Measurements from ENCODE around the gene SOX6.

SOX6 gene

GRCh38 chr11:16248248-16248647 is 108.1 kb downstream of the SOX6 start:
- TF ChIP-seq, protein P1, sequence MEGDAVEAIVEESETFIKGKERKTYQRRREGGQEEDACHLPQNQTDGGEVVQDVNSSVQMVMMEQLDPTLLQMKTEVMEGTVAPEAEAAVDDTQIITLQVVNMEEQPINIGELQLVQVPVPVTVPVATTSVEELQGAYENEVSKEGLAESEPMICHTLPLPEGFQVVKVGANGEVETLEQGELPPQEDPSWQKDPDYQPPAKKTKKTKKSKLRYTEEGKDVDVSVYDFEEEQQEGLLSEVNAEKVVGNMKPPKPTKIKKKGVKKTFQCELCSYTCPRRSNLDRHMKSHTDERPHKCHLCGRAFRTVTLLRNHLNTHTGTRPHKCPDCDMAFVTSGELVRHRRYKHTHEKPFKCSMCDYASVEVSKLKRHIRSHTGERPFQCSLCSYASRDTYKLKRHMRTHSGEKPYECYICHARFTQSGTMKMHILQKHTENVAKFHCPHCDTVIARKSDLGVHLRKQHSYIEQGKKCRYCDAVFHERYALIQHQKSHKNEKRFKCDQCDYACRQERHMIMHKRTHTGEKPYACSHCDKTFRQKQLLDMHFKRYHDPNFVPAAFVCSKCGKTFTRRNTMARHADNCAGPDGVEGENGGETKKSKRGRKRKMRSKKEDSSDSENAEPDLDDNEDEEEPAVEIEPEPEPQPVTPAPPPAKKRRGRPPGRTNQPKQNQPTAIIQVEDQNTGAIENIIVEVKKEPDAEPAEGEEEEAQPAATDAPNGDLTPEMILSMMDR (IDR thresholded peaks at IDR 0.05; ENCODE audit: insufficient read depth, low read depth, low read length, missing control alignments) = no peak
- no peak for DNase-seq (ENCODE audit: low read depth)

GRCh38 chr11:16242806-16243205 is 113.5 kb downstream of the SOX6 start:
- DNase-seq (ENCODE audit: low read depth) = no peak
- TF ChIP-seq, protein P1 (IDR thresholded peaks at IDR 0.05; ENCODE audit: insufficient read depth, low read depth, low read length, missing control alignments) = no peak
- H3K4me3 ChIP-seq (ENCODE audit: low read length) = no peak overlapping the region

More at GRCh38 chr11:16248248-16248647, 108.1 kb downstream of the SOX6 start:
- H3K4me3 ChIP-seq (ENCODE audit: low read length) = no peak overlapping the region

DNA sequence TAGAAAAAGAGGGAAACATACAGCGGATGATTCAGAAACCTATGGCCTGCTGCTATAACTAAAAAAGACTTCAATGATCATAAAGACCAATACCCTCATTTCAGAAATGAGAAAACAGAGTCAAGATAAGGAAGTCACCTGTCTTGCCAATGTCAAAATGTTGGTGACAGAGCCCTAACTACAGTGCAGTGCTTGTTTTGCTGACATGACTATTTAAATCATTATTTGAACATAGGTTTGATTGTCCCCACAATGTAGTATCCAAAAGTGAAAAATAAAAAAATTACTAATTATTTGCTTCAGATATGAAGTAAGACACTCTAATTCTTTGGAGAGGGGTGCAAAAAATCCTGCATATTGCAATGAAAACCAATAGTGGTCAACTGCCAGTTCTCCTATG is 115.7 kb downstream of the SOX6 start:
- no peak overlapping the region for H3K4me3 ChIP-seq (ENCODE audit: low read length)

GRCh38 chr11:16239141-16240105 is 116.9 kb downstream of the SOX6 start:
- DNase-seq (ENCODE audit: low read depth) = no peak
- TF ChIP-seq, protein P1 (IDR thresholded peaks at IDR 0.05; ENCODE audit: insufficient read depth, low read depth, low read length, missing control alignments) = no peak
- no peak overlapping the region for H3K4me3 ChIP-seq (ENCODE audit: low read length)

More for the DNA sequence above, 115.7 kb downstream of the SOX6 start:
- TF ChIP-seq, protein P1 (IDR thresholded peaks at IDR 0.05; ENCODE audit: insufficient read depth, low read depth, low read length, missing control alignments) = no peak
- no peak for DNase-seq (ENCODE audit: low read depth)

GRCh38 chr11:16226245-16226644 is 130.1 kb downstream of the SOX6 start:
- TF ChIP-seq, protein P1 (IDR thresholded peaks at IDR 0.05; ENCODE audit: insufficient read depth, low read depth, low read length, missing control alignments) = no peak
- peak; percentile 84 for DNase-seq (ENCODE audit: low read depth)
- no peak overlapping the region for H3K4me3 ChIP-seq (ENCODE audit: low read length)

DNA sequence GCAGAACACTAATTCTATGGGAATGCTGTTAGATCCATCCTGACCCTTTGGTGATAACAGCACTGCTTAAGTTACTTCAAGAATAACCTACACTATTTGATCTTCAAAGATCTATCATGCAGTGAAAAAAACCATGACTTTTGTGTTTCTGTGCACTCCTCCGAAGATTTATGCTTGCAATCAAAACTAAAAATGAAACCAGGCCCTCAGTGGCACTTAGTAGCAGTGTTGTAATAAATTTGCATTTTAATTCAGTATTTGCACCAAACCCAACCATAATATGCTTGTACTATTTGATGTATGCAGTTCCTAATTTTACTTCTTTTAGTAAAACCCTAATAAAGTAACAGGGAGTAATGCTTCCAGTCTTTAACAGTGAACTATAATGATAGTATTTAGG is 130.7 kb downstream of the SOX6 start:
- TF ChIP-seq, protein P1 (IDR thresholded peaks at IDR 0.05; ENCODE audit: insufficient read depth, low read depth, low read length, missing control alignments) = no peak

More for the DNA sequence above, 130.7 kb downstream of the SOX6 start:
- H3K4me3 ChIP-seq (ENCODE audit: low read length) = no peak overlapping the region
- DNase-seq (ENCODE audit: low read depth) = no peak
